ENCODE results near the gene GAL3ST2. TPM values are rescaled to one million over a fixed set of nuclear protein-coding genes. Genes with fewer than 3 reads are reported as not detected.
A peak's percentile ranks its signal among the peaks of the same experiment; 100 is the strongest.

Gene GAL3ST2
- total and polyA plus RNA-seq, 4 donors: 0.40 TPM; not detected in 3

GRCh38 chr2:241771286-241772062 lies 5.1 kb upstream of the GAL3ST2 start:
- H3K9ac ChIP-seq (ENCODE audit: insufficient read depth in 1 of 2, low read length in 2 of 2): no peak overlapping the region
- 50 to 61% methylated on average over 37 to 38 of the region's 38 CpGs for WGBS, 2 donors
- no peak overlapping the region for H3K27ac ChIP-seq (ENCODE audit: low read depth in 1 of 2, low read length in 1 of 2)
- H3K27me3 ChIP-seq (ENCODE audit: control insufficient read depth in 3 of 3, insufficient read depth in 3 of 3, low read length in 2 of 3): no peaks in the 10 kb centered on the region
- ATAC-seq (ENCODE audit: insufficient read depth, low FRiP score) (no peak), DNase-seq (peak; percentile 66 to 84 (median 71))
- H3K36me3 ChIP-seq (ENCODE audit: control insufficient read depth in 4 of 4, insufficient read depth in 4 of 4, low read length in 4 of 4): peaks cover 0 to 8% (median 0%) of the 10 kb centered on the region in 4 donors
- peaks cover 0 to 21% (median 3%) of the 10 kb centered on the region in 5 donors for H3K4me1 ChIP-seq (ENCODE audit: control insufficient read depth in 5 of 5, insufficient read depth in 5 of 5, low read length in 5 of 5)
- no peak overlapping the region for H3K4me3 ChIP-seq
- TF ChIP-seq, protein P1, sequence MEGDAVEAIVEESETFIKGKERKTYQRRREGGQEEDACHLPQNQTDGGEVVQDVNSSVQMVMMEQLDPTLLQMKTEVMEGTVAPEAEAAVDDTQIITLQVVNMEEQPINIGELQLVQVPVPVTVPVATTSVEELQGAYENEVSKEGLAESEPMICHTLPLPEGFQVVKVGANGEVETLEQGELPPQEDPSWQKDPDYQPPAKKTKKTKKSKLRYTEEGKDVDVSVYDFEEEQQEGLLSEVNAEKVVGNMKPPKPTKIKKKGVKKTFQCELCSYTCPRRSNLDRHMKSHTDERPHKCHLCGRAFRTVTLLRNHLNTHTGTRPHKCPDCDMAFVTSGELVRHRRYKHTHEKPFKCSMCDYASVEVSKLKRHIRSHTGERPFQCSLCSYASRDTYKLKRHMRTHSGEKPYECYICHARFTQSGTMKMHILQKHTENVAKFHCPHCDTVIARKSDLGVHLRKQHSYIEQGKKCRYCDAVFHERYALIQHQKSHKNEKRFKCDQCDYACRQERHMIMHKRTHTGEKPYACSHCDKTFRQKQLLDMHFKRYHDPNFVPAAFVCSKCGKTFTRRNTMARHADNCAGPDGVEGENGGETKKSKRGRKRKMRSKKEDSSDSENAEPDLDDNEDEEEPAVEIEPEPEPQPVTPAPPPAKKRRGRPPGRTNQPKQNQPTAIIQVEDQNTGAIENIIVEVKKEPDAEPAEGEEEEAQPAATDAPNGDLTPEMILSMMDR (IDR thresholded peaks at IDR 0.05; ENCODE audit: control extremely low read depth, extremely low read depth): no peak
- peaks cover 0 to 2% (median 0%) of the 10 kb centered on the region in 4 donors for H3K9me3 ChIP-seq (ENCODE audit: control insufficient read depth in 4 of 4, insufficient read depth in 3 of 4, low read length in 3 of 4)

DNA sequence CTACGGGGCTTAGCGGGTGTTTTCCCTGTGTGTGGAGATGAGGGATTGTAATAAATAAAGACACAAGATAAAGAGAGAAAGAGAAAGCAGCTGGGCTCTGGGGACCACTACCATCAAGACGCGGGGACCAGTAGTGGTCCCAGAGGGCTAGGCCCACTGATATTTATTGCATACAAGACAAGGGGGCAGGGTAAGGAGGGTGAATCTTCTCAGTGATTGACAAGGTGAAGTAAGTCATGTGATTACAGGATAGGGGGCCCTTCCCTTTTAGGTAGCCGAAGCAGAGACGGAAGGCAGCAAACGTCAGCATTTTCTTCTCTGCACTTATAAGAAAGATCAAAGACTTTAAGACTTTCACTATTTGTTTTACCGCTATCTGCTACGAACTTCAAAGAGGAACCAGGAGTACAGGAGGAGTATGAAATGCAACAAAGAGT lies 4.5 kb upstream of the GAL3ST2 start:
- TF ChIP-seq, protein P1 (IDR thresholded peaks at IDR 0.05; ENCODE audit: control extremely low read depth, extremely low read depth): no peak
- H3K27me3 ChIP-seq (ENCODE audit: control insufficient read depth in 3 of 3, insufficient read depth in 3 of 3, low read length in 2 of 3): no peaks in the 10 kb centered on the region
- WGBS, 2 donors: 31 to 34% methylated on average over 9 of the region's 9 CpGs
- peaks cover 0 to 2% (median 0%) of the 10 kb centered on the region in 4 donors for H3K9me3 ChIP-seq (ENCODE audit: control insufficient read depth in 4 of 4, insufficient read depth in 3 of 4, low read length in 3 of 4)
- no peak overlapping the region for H3K4me3 ChIP-seq
- DNase-seq: no peak
- no peak for ATAC-seq (ENCODE audit: insufficient read depth, low FRiP score)
- H3K36me3 ChIP-seq (ENCODE audit: control insufficient read depth in 4 of 4, insufficient read depth in 4 of 4, low read length in 4 of 4): peaks cover 0 to 8% (median 0%) of the 10 kb centered on the region in 4 donors
- H3K27ac ChIP-seq (ENCODE audit: low read depth in 1 of 2, low read length in 1 of 2): no peak overlapping the region
- no peak overlapping the region for H3K9ac ChIP-seq (ENCODE audit: insufficient read depth in 1 of 2, low read length in 2 of 2)
- peaks cover 0 to 21% (median 3%) of the 10 kb centered on the region in 5 donors for H3K4me1 ChIP-seq (ENCODE audit: control insufficient read depth in 5 of 5, insufficient read depth in 5 of 5, low read length in 5 of 5)

- no peaks in the 10 kb centered on the region for H3K27me3 ChIP-seq (ENCODE audit: control insufficient read depth in 3 of 3, insufficient read depth in 3 of 3, low read length in 2 of 3)
- no peaks in the 10 kb centered on the region for H3K36me3 ChIP-seq (ENCODE audit: control insufficient read depth in 4 of 4, insufficient read depth in 4 of 4, low read length in 4 of 4)
- DNase-seq (peak in 2 of 3 donors; percentile 35 to 47), ATAC-seq (ENCODE audit: insufficient read depth, low FRiP score) (no peak)
- H3K9ac ChIP-seq (ENCODE audit: insufficient read depth in 1 of 2, low read length in 2 of 2): no peak overlapping the region
- TF ChIP-seq, protein P1 (IDR thresholded peaks at IDR 0.05; ENCODE audit: control extremely low read depth, extremely low read depth): no peak
- peaks cover 0 to 21% (median 3%) of the 10 kb centered on the region in 5 donors for H3K4me1 ChIP-seq (ENCODE audit: control insufficient read depth in 5 of 5, insufficient read depth in 5 of 5, low read length in 5 of 5)
- no peaks in the 10 kb centered on the region for H3K9me3 ChIP-seq (ENCODE audit: control insufficient read depth in 4 of 4, insufficient read depth in 3 of 4, low read length in 3 of 4)
- 66 to 69% methylated on average over 29 of the region's 29 CpGs for WGBS, 2 donors
- H3K27ac ChIP-seq (ENCODE audit: low read depth in 1 of 2, low read length in 1 of 2): no peak overlapping the region
- H3K4me3 ChIP-seq: no peak overlapping the region
Observed at GRCh38 chr2:241773511-241774418, 2.9 kb upstream of the GAL3ST2 start.
